Endothelial cell of umbilical vein (primary cell): ENCODE data around the gene NDUFAB1. TPM values are rescaled to one million over a fixed set of nuclear protein-coding genes. Genes with fewer than 3 reads are reported as not detected.
"Not testable (repeated sequence)": the region's sequence is repeated elsewhere in the genome, so short reads cannot be mapped to it uniquely, and the experiment has no call there.

ENCODE experiments used
- BruUV-seq: library from RNA; stranded (reverse); fragments of 400-500 nt; replicated peaks from 2 replicates; lab custom pipeline; 2021; lab: Mats Ljungman, UMichigan
- CTCF ChIA-PET: fragments of 300-600, 350-600 bp; sonication (Branson Sonifier 250); formaldehyde crosslinking; loops from one replicate; lab custom pipeline; 2021; ENCODE audit warnings: antibody characterized with exemption, inconsistent platforms; lab: Charles Lee
- POLR2A ChIA-PET: fragments of 300-600, 350-600 bp; sonication (Branson Sonifier 250); formaldehyde crosslinking; loops from one replicate; lab custom pipeline; 2021; ENCODE audit warnings: antibody characterized with exemption, inconsistent platforms; lab: Charles Lee
- DNase-seq: peaks from one replicate; pipeline ENCODE4 v3.0.0-alpha.2; 2011; ENCODE audit warnings: low read depth, low spot score
- FAIRE-seq: peaks from 2 replicates; lab custom pipeline; 2011; peaks lifted over from hg19 to GRCh38; lab: Jason Lieb, UNC
- H2AFZ ChIP-seq: 2 replicates; pipeline ENCODE4 v1.6.0; 2012; ENCODE audit warnings: low read depth, low read length, control low read depth, inconsistent platforms
- H3K27ac ChIP-seq: 2 replicates; pipeline ENCODE4 v1.5.1; 2011; ENCODE audit warnings: low read depth, mild to moderate bottlenecking, control low read depth, low read length, moderate library complexity; ENCODE audit not compliant: insufficient read depth
- H3K27me3 ChIP-seq, 2 experiments: 2 replicates each; pipeline versions ENCODE4 v1.6.0 to v1.6.1; 2011; ENCODE audit warnings: low read length in 2 of 2, mixed read lengths in 1 of 2; ENCODE audit not compliant: control insufficient read depth in 2 of 2, insufficient read depth in 2 of 2
- H3K36me3 ChIP-seq, 2 experiments: 2 replicates in 1 of 2; 3 replicates in 1 of 2; pipeline ENCODE4 v1.5.1; 2011; ENCODE audit warnings: low read length in 2 of 2, mild to moderate bottlenecking in 1 of 2, moderate library complexity in 1 of 2; ENCODE audit not compliant: control insufficient read depth in 2 of 2, insufficient read depth in 2 of 2; ENCODE audit errors: extremely low read depth in 1 of 2
- H3K4me1 ChIP-seq: 3 replicates; pipeline ENCODE4 v1.5.1; 2011; ENCODE audit warnings: mild to moderate bottlenecking, low read length; ENCODE audit not compliant: control insufficient read depth, insufficient read depth; ENCODE audit errors: extremely low read depth
- H3K4me2 ChIP-seq: 2 replicates; pipeline ENCODE4 v1.6.1; 2011; ENCODE audit warnings: low read length, control low read depth, mixed read lengths; ENCODE audit not compliant: insufficient read depth
- H3K4me3 ChIP-seq, 3 experiments: fragments of 200-600 bp in 1 of 3; sonication (generic), shearing (Covaris generic) in 1 of 3; replicated peaks in 1 of 3; 2 replicates each; pipeline ENCODE4 v1.5.1; 2011 to 2016; ENCODE audit warnings: control low read depth in 3 of 3, low read length in 3 of 3, mild to moderate bottlenecking in 2 of 3, inconsistent platforms in 1 of 3, low read depth in 1 of 3, moderate library complexity in 1 of 3; ENCODE audit not compliant: insufficient read depth in 1 of 3
- H3K79me2 ChIP-seq: 2 replicates; pipeline ENCODE4 v1.6.0; 2012; ENCODE audit warnings: low read length, inconsistent platforms; ENCODE audit not compliant: control insufficient read depth, insufficient read depth
- H3K9ac ChIP-seq: replicated peaks from 2 replicates; pipeline ENCODE3; 2011; ENCODE audit warnings: low read length, control low read depth; ENCODE audit not compliant: insufficient read depth; ENCODE audit errors: extremely low read depth
- H3K9me1 ChIP-seq: replicated peaks from 3 replicates; pipeline ENCODE4 v1.6.0; 2011; ENCODE audit warnings: mild to moderate bottlenecking, low read length; ENCODE audit not compliant: control insufficient read depth, insufficient read depth; ENCODE audit errors: extremely low read depth
- H3K9me3 ChIP-seq: replicated peaks from 2 replicates; pipeline ENCODE4 v1.5.1; 2012; ENCODE audit warnings: low read length, inconsistent platforms; ENCODE audit not compliant: control insufficient read depth, insufficient read depth
- H4K20me1 ChIP-seq: replicated peaks from 2 replicates; pipeline ENCODE3; 2011; ENCODE audit warnings: mild to moderate bottlenecking, low read length; ENCODE audit not compliant: control insufficient read depth, insufficient read depth; ENCODE audit errors: extremely low read depth
- CTCF ChIP-seq, 2 donors: IDR thresholded peaks; 1 replicate in 1 of 2; 2 replicates in 1 of 2; pipeline ENCODE4 v1.5.1; 2011; ENCODE audit warnings: low read length in 2 of 2, mild to moderate bottlenecking in 2 of 2, moderate library complexity in 2 of 2, control low read depth in 1 of 2, inconsistent platforms in 1 of 2, low read depth in 1 of 2; ENCODE audit not compliant: insufficient read depth in 1 of 2; ENCODE audit errors: extremely low read depth in 1 of 2
- EZH2 ChIP-seq: IDR thresholded peaks from 2 replicates; pipeline ENCODE4 v1.6.1; 2012; ENCODE audit warnings: borderline replicate concordance, low read depth, mild to moderate bottlenecking, moderate library complexity, low read length, inconsistent platforms; ENCODE audit not compliant: severe bottlenecking
- FOS ChIP-seq: IDR thresholded peaks from 2 replicates; pipeline ENCODE4 v1.6.1; 2011; ENCODE audit warnings: mild to moderate bottlenecking, low read length, moderate library complexity, borderline replicate concordance; ENCODE audit not compliant: insufficient read depth
- GATA2 ChIP-seq: IDR thresholded peaks from 2 replicates; pipeline ENCODE4 v1.7.0; 2011; ENCODE audit warnings: low read depth, mild to moderate bottlenecking, moderate library complexity, mixed read lengths, low read length; ENCODE audit not compliant: insufficient read length, insufficient read depth
- JUN ChIP-seq: IDR thresholded peaks from 2 replicates; pipeline ENCODE4 v1.6.1; 2011; ENCODE audit warnings: borderline replicate concordance, low read depth; ENCODE audit not compliant: insufficient read length, insufficient read depth
- MAX ChIP-seq: IDR thresholded peaks from 2 replicates; pipeline ENCODE4 v1.6.1; 2011; ENCODE audit not compliant: insufficient read depth, insufficient read length
- MYC ChIP-seq: IDR thresholded peaks from one replicate; pipeline ENCODE4 v1.6.1; 2011; ENCODE audit warnings: mild to moderate bottlenecking, low read depth, low read length
- POLR2A ChIP-seq: IDR thresholded peaks from 2 replicates; pipeline ENCODE4 v1.6.1; 2012; ENCODE audit warnings: low read depth, mild to moderate bottlenecking, control low read depth, low read length
- POLR2AphosphoS5 ChIP-seq: IDR thresholded peaks from 2 replicates; pipeline ENCODE4 v1.6.1; 2012; ENCODE audit warnings: low read depth, mild to moderate bottlenecking, control low read depth, low read length, moderate library complexity; ENCODE audit not compliant: insufficient read depth
- dilution Hi-C: fragments of 300-500 bp; cut with MboI; formaldehyde crosslinking; loops from one replicate; pipeline ENCODE4 v1.15.0; 2019; ENCODE audit warnings: low sequenced_read_pairs; ENCODE audit not compliant: extremely low pct_ligation_motif_present
- intact Hi-C: fragments of 100-400 bp; cut with micrococcal nuclease; formaldehyde crosslinking; loops from one replicate; pipeline ENCODE4 v1.10.0; 2022
- polyA plus RNA-seq, 4 experiments: library from polyadenylated mRNA; depleted of rRNA in 3 of 4; stranded (reverse) in 3 of 4; unstranded in 1 of 4; fragments of >200 nt; gene quantifications; 2 replicates each; pipeline versions ENCODE4 v1.2.1 to v1.2.3, GENCODE V29; 2011 to 2012; ENCODE audit warnings: missing spikeins in 1 of 4
- total RNA-seq: library from RNA; stranded (reverse); gene quantifications from 2 replicates; pipeline ENCODE4 v1.2.3, GENCODE V29; 2021

Gene NDUFAB1
- total and polyA plus RNA-seq, 2 donors (not counting 3 experiments of a cell fraction or from before 2014, with no cell fraction given): 112 to 228 TPM

GRCh38 chr16:23544436-23544835 is 51.7 kb downstream of the NDUFAB1 start:
- no peak overlapping the region for H3K9ac ChIP-seq
- no peaks in the 10 kb centered on the region for H3K9me1 ChIP-seq
- no peaks in the 10 kb centered on the region for H3K79me2 ChIP-seq
- CTCF ChIA-PET: no interaction called here
- no peaks in the 10 kb centered on the region for H3K4me1 ChIP-seq
- peaks cover 2 to 19% of the 10 kb centered on the region in 2 experiments for H3K36me3 ChIP-seq
- peaks cover 2% of the 10 kb centered on the region for H4K20me1 ChIP-seq
- no TSS peak for BruUV-seq
- H3K9me3 ChIP-seq: no peaks in the 10 kb centered on the region
- no peak overlapping the region for H3K4me2 ChIP-seq
- no peak overlapping the region for H3K4me3 ChIP-seq
- DNase-seq (no peak), FAIRE-seq (no peak)
- no peaks in the 10 kb centered on the region for H3K27me3 ChIP-seq
- POLR2A ChIA-PET: no interaction called here
- dilution Hi-C loops (no loop called here), intact Hi-C loops (no loop called here)
- no peak overlapping the region for H3K27ac ChIP-seq
- no peak for TF ChIP-seq CTCF (IDR thresholded peaks at IDR 0.05; ENCODE audit: extremely low read depth in 1 of 2, insufficient read depth in 1 of 2, low read depth in 1 of 2, low read length in 2 of 2)
- no peak for TF ChIP-seq MAX
- no peak for TF ChIP-seq POLR2A
- no peak for TF ChIP-seq FOS
- TF ChIP-seq JUN: no peak
- TF ChIP-seq GATA2: no peak
- no peak for TF ChIP-seq EZH2
- no peak for TF ChIP-seq MYC
- no peak for TF ChIP-seq POLR2AphosphoS5
- no peak overlapping the region for H2AFZ ChIP-seq

GRCh38 chr16:23540817-23541178 is 55.3 kb downstream of the NDUFAB1 start:
- H3K79me2 ChIP-seq, H3K4me3 ChIP-seq, H3K9ac ChIP-seq, DNase-seq, dilution Hi-C loops, BruUV-seq, H3K4me1 ChIP-seq, H3K9me3 ChIP-seq, FAIRE-seq, H4K20me1 ChIP-seq, intact Hi-C loops, H3K27ac ChIP-seq, H2AFZ ChIP-seq, H3K9me1 ChIP-seq, CTCF ChIA-PET, H3K27me3 ChIP-seq, POLR2A ChIA-PET, H3K36me3 ChIP-seq, H3K4me2 ChIP-seq: not testable (repeated sequence)
